ENCODE results near the gene ETNK1.

ETNK1 gene

GRCh38 chr12:22624870-22625761 is at the start of gene ETNK1:
ETNK1 (plus strand) TSS chr12:22625171; CDS start chr12:22625431, 260 bp downstream.
- Histone ChIP-seq H3K4me2 (ENCODE audit: insufficient read depth, low read length) (peak within 1 kb of the TSS; percentile 93), H3K27ac (ENCODE audit: low read length) (peak within 1 kb of the TSS; percentile 87), H3K4me3 (ENCODE audit: low read depth in 1 of 2, low read length in 2 of 2) (peak within 1 kb of the TSS; percentile 65 to 88), H3K4me1 (ENCODE audit: insufficient read depth, low read length) (peaks cover 42% of the 10 kb centered on the region), H3K9ac (ENCODE audit: low read depth, low read length) (peak within 1 kb of the TSS; percentile 81), H3K27me3 (ENCODE audit: insufficient read depth, low read length, poor library complexity) (peaks cover under 1% of the 10 kb centered on the region), H4K20me1 (ENCODE audit: insufficient read depth, low read length) (peaks cover 23% of the 10 kb centered on the region), H3K9me3 (ENCODE audit: insufficient read depth, low read length, severe bottlenecking) (no peaks in the 10 kb centered on the region), H3K36me3 (ENCODE audit: insufficient read depth, low read length) (peaks cover 16% of the 10 kb centered on the region), H2AFZ (ENCODE audit: low read depth, low read length) (peak within 1 kb of the TSS; percentile 98), H3K79me2 (ENCODE audit: insufficient read depth, low read length) (peaks cover 57% of the 10 kb centered on the region)
- ATAC-seq (ENCODE audit: insufficient read depth, low read depth), result peak; percentile 98
- DNase-seq, result peak; percentile 84
- TF ChIP-seq CTCF (IDR thresholded peaks at IDR 0.05; ENCODE audit: borderline replicate concordance, extremely low read depth, low read length, poor library complexity, severe bottlenecking) (no peak), EZH2 (IDR thresholded peaks at IDR 0.05; ENCODE audit: borderline replicate concordance, low read depth, low read length, severe bottlenecking) (no peak)

- no peaks in the 10 kb centered on the region for H3K36me3 ChIP-seq (ENCODE audit: insufficient read depth, low read length)
- H2AFZ ChIP-seq (ENCODE audit: low read depth, low read length), result no peak overlapping the region
- H3K4me1 ChIP-seq (ENCODE audit: insufficient read depth, low read length), result no peaks in the 10 kb centered on the region
- H3K9ac ChIP-seq (ENCODE audit: low read depth, low read length), result no peak overlapping the region
- no peak for DNase-seq
- H3K4me3 ChIP-seq (ENCODE audit: low read depth in 1 of 2, low read length in 2 of 2), result no peak overlapping the region
- no peaks in the 10 kb centered on the region for H4K20me1 ChIP-seq (ENCODE audit: insufficient read depth, low read length)
- TF ChIP-seq EZH2 (IDR thresholded peaks at IDR 0.05; ENCODE audit: borderline replicate concordance, low read depth, low read length, severe bottlenecking), result no peak
- H3K79me2 ChIP-seq (ENCODE audit: insufficient read depth, low read length), result no peaks in the 10 kb centered on the region
- H3K4me2 ChIP-seq (ENCODE audit: insufficient read depth, low read length), result no peak overlapping the region
- no peaks in the 10 kb centered on the region for H3K9me3 ChIP-seq (ENCODE audit: insufficient read depth, low read length, severe bottlenecking)
- no peak overlapping the region for H3K27ac ChIP-seq (ENCODE audit: low read length)
- no peaks in the 10 kb centered on the region for H3K27me3 ChIP-seq (ENCODE audit: insufficient read depth, low read length, poor library complexity)
- no peak for ATAC-seq (ENCODE audit: insufficient read depth, low read depth)
Observed at GRCh38 chr12:22576065-22576464, 48.9 kb upstream of the ETNK1 start.

- Histone ChIP-seq H3K36me3 (ENCODE audit: insufficient read depth, low read length) (no peaks in the 10 kb centered on the region), H4K20me1 (ENCODE audit: insufficient read depth, low read length) (no peaks in the 10 kb centered on the region), H3K79me2 (ENCODE audit: insufficient read depth, low read length) (no peaks in the 10 kb centered on the region), H3K9ac (ENCODE audit: low read depth, low read length) (no peak overlapping the region), H3K27ac (ENCODE audit: low read length) (no peak overlapping the region), H2AFZ (ENCODE audit: low read depth, low read length) (no peak overlapping the region), H3K4me3 (ENCODE audit: low read depth in 1 of 2, low read length in 2 of 2) (no peak overlapping the region), H3K9me3 (ENCODE audit: insufficient read depth, low read length, severe bottlenecking) (no peaks in the 10 kb centered on the region), H3K4me2 (ENCODE audit: insufficient read depth, low read length) (no peak overlapping the region), H3K4me1 (ENCODE audit: insufficient read depth, low read length) (no peaks in the 10 kb centered on the region), H3K27me3 (ENCODE audit: insufficient read depth, low read length, poor library complexity) (no peaks in the 10 kb centered on the region)
- no peak for ATAC-seq (ENCODE audit: insufficient read depth, low read depth)
- no peak for DNase-seq
- no peak for TF ChIP-seq CTCF (IDR thresholded peaks at IDR 0.05; ENCODE audit: borderline replicate concordance, extremely low read depth, low read length, poor library complexity, severe bottlenecking)
- TF ChIP-seq EZH2 (IDR thresholded peaks at IDR 0.05; ENCODE audit: borderline replicate concordance, low read depth, low read length, severe bottlenecking), result no peak
Observed at GRCh38 chr12:22576473-22576872, 48.5 kb upstream of the ETNK1 start.

GRCh38 chr12:22577667-22578066 is 47.3 kb upstream of the ETNK1 start:
- no peak overlapping the region for H3K4me2 ChIP-seq (ENCODE audit: insufficient read depth, low read length)
- H3K4me3 ChIP-seq (ENCODE audit: low read depth in 1 of 2, low read length in 2 of 2), result no peak overlapping the region
- TF ChIP-seq CTCF (IDR thresholded peaks at IDR 0.05; ENCODE audit: borderline replicate concordance, extremely low read depth, low read length, poor library complexity, severe bottlenecking) (no peak), EZH2 (IDR thresholded peaks at IDR 0.05; ENCODE audit: borderline replicate concordance, low read depth, low read length, severe bottlenecking) (no peak)
- H3K36me3 ChIP-seq (ENCODE audit: insufficient read depth, low read length), result no peaks in the 10 kb centered on the region
- H3K79me2 ChIP-seq (ENCODE audit: insufficient read depth, low read length), result no peaks in the 10 kb centered on the region
- no peak for DNase-seq
- no peaks in the 10 kb centered on the region for H3K9me3 ChIP-seq (ENCODE audit: insufficient read depth, low read length, severe bottlenecking)
- no peak overlapping the region for H3K9ac ChIP-seq (ENCODE audit: low read depth, low read length)
- no peaks in the 10 kb centered on the region for H3K27me3 ChIP-seq (ENCODE audit: insufficient read depth, low read length, poor library complexity)
- no peak overlapping the region for H2AFZ ChIP-seq (ENCODE audit: low read depth, low read length)
- H3K27ac ChIP-seq (ENCODE audit: low read length), result no peak overlapping the region
- no peak for ATAC-seq (ENCODE audit: insufficient read depth, low read depth)
- no peaks in the 10 kb centered on the region for H4K20me1 ChIP-seq (ENCODE audit: insufficient read depth, low read length)
- no peaks in the 10 kb centered on the region for H3K4me1 ChIP-seq (ENCODE audit: insufficient read depth, low read length)

Data from DND-41 (cell line).